PC-9 (cell line): ENCODE data around the gene RHEX. TPM values are rescaled to one million over a fixed set of nuclear protein-coding genes. Genes with fewer than 3 reads are reported as not detected.

Experiments
- BruUV-seq: library from RNA; stranded (reverse); fragments of 400-500 nt; replicated peaks from 2 replicates; lab custom pipeline; 2021; lab: Mats Ljungman, UMichigan
- CTCF ChIA-PET: fragments of 300-600 bp; sonication (Branson Sonifier 250); formaldehyde crosslinking; loops from one replicate; lab custom pipeline; 2022; ENCODE audit warnings: antibody characterized with exemption; lab: Charles Lee
- POLR2A ChIA-PET: fragments of 300-600 bp; sonication (Branson Sonifier 250); formaldehyde crosslinking; loops from one replicate; lab custom pipeline; 2022; ENCODE audit warnings: antibody characterized with exemption; ENCODE audit not compliant: unreplicated experiment; lab: Charles Lee
- DNase-seq, 2 experiments: peaks; one replicate each; pipeline versions ENCODE4 v3.0.0 to v3.0.0-alpha.2; 2015 to 2022; ENCODE audit warnings: mixed read lengths in 1 of 2
- H2AFZ ChIP-seq: fragments of 200-600 bp; sonication (generic); 2 replicates; pipeline ENCODE4 v1.8.1; 2017; ENCODE audit warnings: antibody characterized with exemption
- H3F3A ChIP-seq: fragments of 200-600 bp; sonication (generic); 2 replicates; pipeline ENCODE4 v1.8.1; 2017; ENCODE audit warnings: antibody characterized with exemption, mild to moderate bottlenecking, low read depth; ENCODE audit not compliant: insufficient read depth
- H3K27ac ChIP-seq: fragments of 200-600 bp; sonication (generic); 2 replicates; pipeline ENCODE4 v1.6.1; 2016; ENCODE audit warnings: mixed run types
- H3K27me3 ChIP-seq: fragments of 200-600 bp; sonication (generic); 2 replicates; pipeline ENCODE4 v1.6.1; 2016; ENCODE audit warnings: low read depth, mixed run types; ENCODE audit not compliant: insufficient read depth
- H3K36me3 ChIP-seq: fragments of 200-600 bp; sonication (generic); 2 replicates; pipeline ENCODE4 v1.6.1; 2016; ENCODE audit warnings: low read depth, mixed run types
- H3K4me1 ChIP-seq: fragments of 200-600 bp; sonication (generic); replicated peaks from 2 replicates; pipeline ENCODE4 v1.6.1; 2016; ENCODE audit warnings: mixed run types; ENCODE audit not compliant: insufficient read depth
- H3K4me2 ChIP-seq: fragments of 200-600 bp; sonication (generic); 2 replicates; pipeline ENCODE4 v1.6.1; 2017; ENCODE audit warnings: mixed run types
- H3K4me3 ChIP-seq: fragments of 200-600 bp; sonication (generic); 2 replicates; pipeline ENCODE4 v1.6.1; 2016; ENCODE audit warnings: mixed run types
- H3K79me2 ChIP-seq: fragments of 200-600 bp; sonication (generic); 2 replicates; pipeline ENCODE4 v1.6.1; 2017; ENCODE audit warnings: low read depth, mixed run types
- H3K9me2 ChIP-seq: fragments of 200-600 bp; sonication (generic); 2 replicates; pipeline ENCODE4 v1.8.1; 2017; ENCODE audit warnings: mild to moderate bottlenecking; ENCODE audit not compliant: insufficient read depth
- H3K9me3 ChIP-seq: fragments of 200-600 bp; sonication (generic); 2 replicates; pipeline ENCODE4 v1.8.1; 2016; ENCODE audit warnings: low read depth; ENCODE audit not compliant: insufficient read depth
- H4K20me1 ChIP-seq: fragments of 200-600 bp; sonication (generic); 2 replicates; pipeline ENCODE4 v1.8.1; 2017; ENCODE audit not compliant: insufficient read depth
- EZH2 ChIP-seq: fragments of 200-600 bp; sonication (generic); IDR thresholded peaks from 2 replicates; pipeline ENCODE4 v1.8.0; 2017; ENCODE audit warnings: antibody characterized with exemption, low read depth
- intact Hi-C: fragments of 100-400 bp; cut with micrococcal nuclease; formaldehyde crosslinking; loops from one replicate; pipeline ENCODE4 v1.10.0; 2022; ENCODE audit not compliant: unreplicated experiment
- total RNA-seq: library from RNA; stranded (reverse); gene quantifications from 2 replicates; pipeline ENCODE4 v1.2.3, GENCODE V29; 2021
- TF ChIP-seq, protein P1 (sequence below): fragments of 200-600 bp; sonication (generic); conservative IDR thresholded peaks from 2 replicates; pipeline ENCODE4 v1.6.1; 2017; ENCODE audit warnings: mixed run types, antibody characterized with exemption, mild to moderate bottlenecking, moderate library complexity

Gene RHEX
- total RNA-seq, 1 experiment from 2014 or later: not detected

DNA sequence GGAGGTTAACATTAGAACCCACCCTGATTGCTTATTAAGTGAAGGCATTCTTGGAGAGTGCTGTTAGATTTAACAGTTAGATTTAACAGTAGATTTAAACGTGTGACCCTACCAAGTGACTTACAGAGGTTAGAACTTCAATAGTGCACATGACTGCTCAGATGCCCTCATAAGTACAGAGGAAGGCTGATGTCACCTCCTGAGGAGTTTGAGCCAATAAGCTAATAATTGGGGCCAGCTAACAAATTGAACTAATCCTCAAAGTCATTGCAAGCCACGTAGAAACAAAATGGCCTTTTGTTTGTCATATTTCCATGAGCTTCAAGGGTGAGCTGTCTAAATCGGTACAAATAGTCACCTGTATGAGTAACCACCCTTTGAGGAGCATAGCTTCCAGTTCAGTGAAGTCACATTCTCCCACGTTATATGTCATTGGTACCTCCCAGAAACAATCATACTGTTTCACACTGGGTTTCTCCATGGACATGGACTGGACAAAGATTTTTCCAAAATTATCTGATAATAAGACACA is 52.6 kb downstream of the RHEX start:
- POLR2A ChIA-PET: interaction anchor here (0.7 kb wide), 1 partner anchor 74 kb away, joined by 4 read pairs; no protein-coding TSS in a partner anchor
- no peak overlapping the region for H3K27ac ChIP-seq
- no peaks in the 10 kb centered on the region for H3K36me3 ChIP-seq
- no peak overlapping the region for H2AFZ ChIP-seq
- H3K79me2 ChIP-seq: no peaks in the 10 kb centered on the region
- intact Hi-C loops: loop anchor here (5.0 kb wide), 1 partner anchor 443 kb away; no protein-coding TSS in a partner anchor
- CTCF ChIA-PET: interaction anchor here (0.6 to 2.1 kb wide), 6 partner anchors 74 to 313 kb away, joined by 3 to 12 read pairs (median 5); no protein-coding TSS in a partner anchor
- no peaks in the 10 kb centered on the region for H3K9me2 ChIP-seq
- H3F3A ChIP-seq: no peaks in the 10 kb centered on the region
- no peaks in the 10 kb centered on the region for H3K27me3 ChIP-seq
- H3K4me2 ChIP-seq: no peak overlapping the region
- H4K20me1 ChIP-seq: no peaks in the 10 kb centered on the region
- no TSS peak for BruUV-seq
- no peak overlapping the region for H3K4me3 ChIP-seq
- no peaks in the 10 kb centered on the region for H3K4me1 ChIP-seq
- TF ChIP-seq EZH2: no peak
- no peaks in the 10 kb centered on the region for H3K9me3 ChIP-seq
- no peak for DNase-seq

DNA sequence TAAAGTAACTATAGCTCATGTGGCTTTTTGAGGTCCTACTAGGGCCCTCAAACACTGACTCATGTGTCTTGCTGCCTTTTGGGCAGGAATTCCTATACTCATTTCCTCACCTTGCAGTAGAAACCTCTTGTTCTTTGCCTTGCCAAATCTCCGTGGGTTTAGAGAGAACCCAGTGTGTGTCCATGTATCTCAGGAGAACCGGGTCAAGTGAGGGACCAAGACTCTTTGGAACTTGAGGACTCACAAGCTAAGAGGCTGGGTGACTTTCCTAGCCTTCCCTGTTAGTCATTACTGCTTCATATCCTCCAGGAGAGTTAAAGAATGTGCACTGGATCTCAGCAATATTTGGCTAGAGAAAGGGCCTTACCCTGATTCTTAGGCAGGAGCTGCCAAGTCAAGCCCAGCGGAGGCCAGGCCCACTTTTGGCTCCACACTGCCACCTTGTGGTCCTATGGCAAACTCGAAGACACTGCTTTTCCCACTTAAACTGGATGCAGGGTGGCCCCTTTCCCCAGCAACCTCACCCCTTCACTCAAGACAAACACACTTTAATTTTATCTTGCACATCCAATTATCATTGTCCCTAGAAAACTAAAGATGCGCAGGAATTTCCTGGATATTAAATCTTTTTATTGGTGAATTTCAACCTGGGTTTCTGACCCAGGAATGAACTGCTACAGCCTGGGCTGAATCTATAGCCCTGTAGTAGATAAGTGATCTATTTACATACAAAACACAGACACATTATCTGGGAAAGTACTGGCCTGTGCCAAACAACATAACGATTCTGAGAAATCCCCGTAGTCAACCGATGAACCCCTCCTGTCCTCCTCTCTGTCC is 53.6 kb downstream of the RHEX start:
- H3K4me1 ChIP-seq: 0 out of 2 replicates have a peak, but pooled peaks cover 5% of the 10 kb centered on the region
- H3K9me2 ChIP-seq: no peaks in the 10 kb centered on the region
- POLR2A ChIA-PET: no interaction called here
- no peaks in the 10 kb centered on the region for H4K20me1 ChIP-seq
- no peak overlapping the region for H3K4me3 ChIP-seq
- no TSS peak for BruUV-seq
- TF ChIP-seq, protein P1, sequence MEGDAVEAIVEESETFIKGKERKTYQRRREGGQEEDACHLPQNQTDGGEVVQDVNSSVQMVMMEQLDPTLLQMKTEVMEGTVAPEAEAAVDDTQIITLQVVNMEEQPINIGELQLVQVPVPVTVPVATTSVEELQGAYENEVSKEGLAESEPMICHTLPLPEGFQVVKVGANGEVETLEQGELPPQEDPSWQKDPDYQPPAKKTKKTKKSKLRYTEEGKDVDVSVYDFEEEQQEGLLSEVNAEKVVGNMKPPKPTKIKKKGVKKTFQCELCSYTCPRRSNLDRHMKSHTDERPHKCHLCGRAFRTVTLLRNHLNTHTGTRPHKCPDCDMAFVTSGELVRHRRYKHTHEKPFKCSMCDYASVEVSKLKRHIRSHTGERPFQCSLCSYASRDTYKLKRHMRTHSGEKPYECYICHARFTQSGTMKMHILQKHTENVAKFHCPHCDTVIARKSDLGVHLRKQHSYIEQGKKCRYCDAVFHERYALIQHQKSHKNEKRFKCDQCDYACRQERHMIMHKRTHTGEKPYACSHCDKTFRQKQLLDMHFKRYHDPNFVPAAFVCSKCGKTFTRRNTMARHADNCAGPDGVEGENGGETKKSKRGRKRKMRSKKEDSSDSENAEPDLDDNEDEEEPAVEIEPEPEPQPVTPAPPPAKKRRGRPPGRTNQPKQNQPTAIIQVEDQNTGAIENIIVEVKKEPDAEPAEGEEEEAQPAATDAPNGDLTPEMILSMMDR: peak; percentile 92
- no peak for TF ChIP-seq EZH2
- CTCF ChIA-PET: interaction anchor here (0.7 to 2.1 kb wide), 5 partner anchors 76 to 314 kb away, joined by 3 to 12 read pairs (median 6); no protein-coding TSS in a partner anchor
- DNase-seq: peak; percentile 73 to 74
- H3F3A ChIP-seq: no peaks in the 10 kb centered on the region
- no peaks in the 10 kb centered on the region for H3K27me3 ChIP-seq
- no peak overlapping the region for H3K4me2 ChIP-seq
- no peak overlapping the region for H3K27ac ChIP-seq
- intact Hi-C loops: loop anchor here (1.0 to 5.0 kb wide), 5 partner anchors 76 to 444 kb away; no protein-coding TSS in a partner anchor
- H3K36me3 ChIP-seq: no peaks in the 10 kb centered on the region
- H3K79me2 ChIP-seq: no peaks in the 10 kb centered on the region
- no peak overlapping the region for H2AFZ ChIP-seq
- H3K9me3 ChIP-seq: no peaks in the 10 kb centered on the region

DNA sequence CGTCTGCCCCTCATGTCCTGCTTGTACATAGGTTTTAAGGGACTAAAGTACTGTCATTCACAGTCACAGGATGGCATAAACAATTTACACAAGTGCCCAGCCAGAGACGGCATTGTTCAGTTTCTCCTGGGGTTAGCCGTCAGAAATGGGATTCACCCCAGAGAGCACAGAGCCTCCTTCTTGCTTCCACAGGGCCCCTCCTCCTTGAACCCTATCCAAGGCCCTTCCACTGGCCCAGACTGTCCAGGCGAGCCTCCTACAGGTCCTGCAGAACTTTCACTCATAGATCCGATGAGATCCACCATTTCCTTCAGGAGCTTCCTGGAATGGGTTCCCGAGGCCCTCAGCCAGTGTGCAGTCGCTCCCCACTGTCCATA is 54.2 kb downstream of the RHEX start:
- ChIA-PET CTCF (interaction anchor here (0.7 to 2.1 kb wide), 4 partner anchors 76 to 130 kb away, joined by 3 to 12 read pairs (median 9); no protein-coding TSS in a partner anchor), POLR2A (no interaction called here)
- TF ChIP-seq, protein P1: no peak
- no peak for TF ChIP-seq EZH2
- Histone ChIP-seq H3K27ac (no peak overlapping the region), H3K4me3 (no peak overlapping the region), H3K27me3 (no peaks in the 10 kb centered on the region), H3K4me2 (no peak overlapping the region), H3K4me1 (0 out of 2 replicates have a peak, but pooled peaks cover 5% of the 10 kb centered on the region), H3K79me2 (no peaks in the 10 kb centered on the region), H3K9me2 (no peaks in the 10 kb centered on the region), H2AFZ (no peak overlapping the region), H4K20me1 (no peaks in the 10 kb centered on the region), H3K9me3 (no peaks in the 10 kb centered on the region), H3K36me3 (no peaks in the 10 kb centered on the region), H3F3A (no peaks in the 10 kb centered on the region)
- BruUV-seq: no TSS peak
- intact Hi-C loops: loop anchor here (5.0 kb wide), 1 partner anchor 445 kb away; no protein-coding TSS in a partner anchor
- DNase-seq: no peak
